ENCODE results near the gene C22orf39.

DNA sequence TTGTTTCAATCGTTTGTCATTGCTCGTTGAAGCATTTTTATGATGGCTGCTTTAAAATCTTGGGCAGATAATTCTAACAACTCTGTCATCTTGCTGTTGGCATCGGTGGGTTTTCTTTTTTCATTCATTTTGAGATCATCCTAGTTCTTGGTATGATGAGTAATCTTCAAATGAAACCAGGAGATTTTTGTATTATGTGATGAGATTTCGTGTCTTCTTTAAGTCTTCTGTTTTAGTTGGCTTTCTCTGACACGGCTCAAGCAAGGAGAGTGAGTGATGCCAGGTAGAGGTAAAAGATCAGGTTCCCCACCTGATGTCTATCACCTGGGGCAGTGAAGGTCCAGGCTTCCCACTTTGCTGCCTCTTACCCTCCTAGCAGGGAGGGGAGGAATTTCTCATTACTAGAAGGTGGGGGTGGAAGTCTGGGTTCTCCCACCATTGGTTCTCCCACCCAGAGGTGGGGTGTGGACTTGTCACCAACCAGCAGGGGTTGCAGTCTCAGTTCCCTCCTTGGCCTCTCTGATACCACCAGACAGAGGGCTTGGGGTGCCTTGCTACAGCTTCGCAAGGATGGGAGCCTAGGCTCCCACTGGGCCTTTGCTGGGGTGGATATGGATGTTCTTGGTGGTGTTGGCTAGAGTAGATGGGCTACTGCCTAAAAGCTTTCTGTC, 45.1 kb upstream of the C22orf39 start:
- TF ChIP-seq, protein P1, sequence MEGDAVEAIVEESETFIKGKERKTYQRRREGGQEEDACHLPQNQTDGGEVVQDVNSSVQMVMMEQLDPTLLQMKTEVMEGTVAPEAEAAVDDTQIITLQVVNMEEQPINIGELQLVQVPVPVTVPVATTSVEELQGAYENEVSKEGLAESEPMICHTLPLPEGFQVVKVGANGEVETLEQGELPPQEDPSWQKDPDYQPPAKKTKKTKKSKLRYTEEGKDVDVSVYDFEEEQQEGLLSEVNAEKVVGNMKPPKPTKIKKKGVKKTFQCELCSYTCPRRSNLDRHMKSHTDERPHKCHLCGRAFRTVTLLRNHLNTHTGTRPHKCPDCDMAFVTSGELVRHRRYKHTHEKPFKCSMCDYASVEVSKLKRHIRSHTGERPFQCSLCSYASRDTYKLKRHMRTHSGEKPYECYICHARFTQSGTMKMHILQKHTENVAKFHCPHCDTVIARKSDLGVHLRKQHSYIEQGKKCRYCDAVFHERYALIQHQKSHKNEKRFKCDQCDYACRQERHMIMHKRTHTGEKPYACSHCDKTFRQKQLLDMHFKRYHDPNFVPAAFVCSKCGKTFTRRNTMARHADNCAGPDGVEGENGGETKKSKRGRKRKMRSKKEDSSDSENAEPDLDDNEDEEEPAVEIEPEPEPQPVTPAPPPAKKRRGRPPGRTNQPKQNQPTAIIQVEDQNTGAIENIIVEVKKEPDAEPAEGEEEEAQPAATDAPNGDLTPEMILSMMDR (IDR thresholded peaks at IDR 0.05): no peak
- no peak for TF ChIP-seq POLR2A (IDR thresholded peaks at IDR 0.05)
